Glutamatergic neuron (in vitro differentiated cells): ENCODE results near the gene DDHD1. TPM values are rescaled to one million over a fixed set of nuclear protein-coding genes. Genes with fewer than 3 reads are reported as not detected.

Experiments used
- DNase-seq: peaks from one replicate; pipeline ENCODE4 v3.0.0; 2022
- H3K27ac Mint-ChIP-seq: one replicate; pipeline ENCODE4 v1.8.0; 2020; ENCODE audit warnings: mild to moderate bottlenecking, mixed read lengths, inconsistent platforms; ENCODE audit not compliant: unreplicated experiment
- H3K27me3 Mint-ChIP-seq: one replicate; pipeline ENCODE4 v1.8.0; 2020; ENCODE audit warnings: mild to moderate bottlenecking, moderate library complexity, mixed read lengths, inconsistent platforms; ENCODE audit not compliant: unreplicated experiment
- H3K36me3 Mint-ChIP-seq: one replicate; pipeline ENCODE4 v1.8.0; 2020; ENCODE audit warnings: mild to moderate bottlenecking, mixed read lengths, inconsistent platforms; ENCODE audit not compliant: unreplicated experiment
- H3K4me1 Mint-ChIP-seq: one replicate; pipeline ENCODE4 v1.8.0; 2020; ENCODE audit warnings: mild to moderate bottlenecking, low read depth, mixed read lengths, inconsistent platforms; ENCODE audit not compliant: unreplicated experiment
- H3K4me3 Mint-ChIP-seq: one replicate; pipeline ENCODE4 v1.8.0; 2020; ENCODE audit warnings: mild to moderate bottlenecking, mixed read lengths, inconsistent platforms; ENCODE audit not compliant: unreplicated experiment
- H3K9me3 Mint-ChIP-seq: one replicate; pipeline ENCODE4 v1.8.0; 2020; ENCODE audit warnings: mild to moderate bottlenecking, moderate library complexity, mixed read lengths, inconsistent platforms; ENCODE audit not compliant: unreplicated experiment
- total RNA-seq: library from RNA; stranded (reverse); fragmentation: NEBNext Ultra II Directional; extraction: Animal tissue kit (Norgen Biotek cat#: 25700); gene quantifications from one replicate; pipeline ENCODE4 v1.2.1, GENCODE V29; 2021; ENCODE audit not compliant: unreplicated experiment
- TF ChIP-seq, protein P1 (sequence below): fragments of 200-600 bp; sonication (generic); IDR thresholded peaks from one replicate; pipeline ENCODE4 v1.5.0; 2021; ENCODE audit not compliant: partially characterized antibody, unreplicated experiment

Gene DDHD1
- total RNA-seq, 1 donor from 2014 or later: 38.1 TPM

GRCh38 chr14:53020193-53020932 lies 132.8 kb downstream of the DDHD1 start:
- Mint-ChIP-seq H3K27me3 (no peaks in the 10 kb centered on the region), H3K36me3 (no peaks in the 10 kb centered on the region), H3K9me3 (peaks cover 3% of the 10 kb centered on the region), H3K27ac (no peak overlapping the region), H3K4me1 (no peaks in the 10 kb centered on the region), H3K4me3 (no peak overlapping the region)
- DNase-seq: no peak
- TF ChIP-seq, protein P1, sequence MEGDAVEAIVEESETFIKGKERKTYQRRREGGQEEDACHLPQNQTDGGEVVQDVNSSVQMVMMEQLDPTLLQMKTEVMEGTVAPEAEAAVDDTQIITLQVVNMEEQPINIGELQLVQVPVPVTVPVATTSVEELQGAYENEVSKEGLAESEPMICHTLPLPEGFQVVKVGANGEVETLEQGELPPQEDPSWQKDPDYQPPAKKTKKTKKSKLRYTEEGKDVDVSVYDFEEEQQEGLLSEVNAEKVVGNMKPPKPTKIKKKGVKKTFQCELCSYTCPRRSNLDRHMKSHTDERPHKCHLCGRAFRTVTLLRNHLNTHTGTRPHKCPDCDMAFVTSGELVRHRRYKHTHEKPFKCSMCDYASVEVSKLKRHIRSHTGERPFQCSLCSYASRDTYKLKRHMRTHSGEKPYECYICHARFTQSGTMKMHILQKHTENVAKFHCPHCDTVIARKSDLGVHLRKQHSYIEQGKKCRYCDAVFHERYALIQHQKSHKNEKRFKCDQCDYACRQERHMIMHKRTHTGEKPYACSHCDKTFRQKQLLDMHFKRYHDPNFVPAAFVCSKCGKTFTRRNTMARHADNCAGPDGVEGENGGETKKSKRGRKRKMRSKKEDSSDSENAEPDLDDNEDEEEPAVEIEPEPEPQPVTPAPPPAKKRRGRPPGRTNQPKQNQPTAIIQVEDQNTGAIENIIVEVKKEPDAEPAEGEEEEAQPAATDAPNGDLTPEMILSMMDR: no peak

- TF ChIP-seq, protein P1: no peak
- no peaks in the 10 kb centered on the region for H3K27me3 Mint-ChIP-seq
- H3K4me3 Mint-ChIP-seq: no peak overlapping the region
- no peak overlapping the region for H3K27ac Mint-ChIP-seq
- no peaks in the 10 kb centered on the region for H3K36me3 Mint-ChIP-seq
- peaks cover 3% of the 10 kb centered on the region for H3K9me3 Mint-ChIP-seq
- H3K4me1 Mint-ChIP-seq: no peaks in the 10 kb centered on the region
- DNase-seq: no peak
Measured at GRCh38 chr14:53019406-53019805, 133.7 kb downstream of the DDHD1 start.

DNA sequence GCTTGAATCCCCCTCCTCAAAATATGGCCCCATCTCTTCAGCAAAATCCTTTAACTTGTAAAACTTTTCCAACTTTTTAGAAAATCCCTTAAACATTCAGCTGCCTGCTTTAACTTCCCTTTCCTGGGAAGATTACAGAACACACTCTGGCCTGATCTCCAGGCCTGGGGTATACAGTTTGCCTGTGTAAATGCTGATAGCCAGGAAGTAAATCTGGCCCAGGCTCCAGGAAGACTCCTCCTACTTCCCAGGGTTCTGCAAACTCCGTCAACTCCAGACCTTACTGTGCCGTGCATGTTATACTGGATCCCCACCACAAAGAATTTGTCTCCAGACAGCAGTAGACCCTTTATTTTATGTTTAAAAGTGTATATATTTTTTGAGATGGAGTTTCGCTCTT lies 135.3 kb downstream of the DDHD1 start:
- TF ChIP-seq, protein P1: no peak
- Mint-ChIP-seq H3K36me3 (no peaks in the 10 kb centered on the region), H3K27ac (no peak overlapping the region), H3K9me3 (peaks cover 1% of the 10 kb centered on the region), H3K4me3 (no peak overlapping the region), H3K27me3 (no peaks in the 10 kb centered on the region), H3K4me1 (no peaks in the 10 kb centered on the region)
- DNase-seq: no peak

- no peak overlapping the region for H3K27ac Mint-ChIP-seq
- H3K4me1 Mint-ChIP-seq: no peaks in the 10 kb centered on the region
- no peak overlapping the region for H3K4me3 Mint-ChIP-seq
- H3K27me3 Mint-ChIP-seq: no peaks in the 10 kb centered on the region
- no peak for DNase-seq
- H3K36me3 Mint-ChIP-seq: no peaks in the 10 kb centered on the region
- peaks cover 1% of the 10 kb centered on the region for H3K9me3 Mint-ChIP-seq
- TF ChIP-seq, protein P1: no peak
Measured at GRCh38 chr14:53016919-53017318, 136.2 kb downstream of the DDHD1 start.

DNA sequence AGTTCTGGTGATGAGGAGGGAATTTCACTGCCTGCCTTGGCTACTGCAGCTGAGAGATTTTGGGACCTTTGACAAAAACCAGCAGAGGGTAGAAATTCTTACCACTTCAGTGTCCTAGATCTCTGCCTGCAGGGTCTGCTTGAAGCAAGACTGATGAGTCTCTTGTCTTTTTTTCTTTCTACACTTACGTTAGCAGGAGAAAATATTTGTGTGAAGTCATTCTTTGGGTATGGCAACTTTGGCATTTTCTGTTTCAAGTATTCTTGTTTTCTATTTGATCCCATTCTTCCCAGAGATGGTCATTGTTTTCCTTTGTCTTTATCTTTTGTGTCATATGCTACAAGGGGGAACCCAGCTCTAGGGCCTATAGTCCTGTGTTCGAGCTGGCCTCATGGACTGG lies 136.6 kb downstream of the DDHD1 start:
- H3K27me3 Mint-ChIP-seq: no peaks in the 10 kb centered on the region
- TF ChIP-seq, protein P1: no peak
- DNase-seq: no peak

More for the DNA sequence above, 136.6 kb downstream of the DDHD1 start:
- no peaks in the 10 kb centered on the region for H3K4me1 Mint-ChIP-seq
- no peak overlapping the region for H3K27ac Mint-ChIP-seq
- H3K36me3 Mint-ChIP-seq: no peaks in the 10 kb centered on the region
- H3K4me3 Mint-ChIP-seq: no peak overlapping the region
- peaks cover 1% of the 10 kb centered on the region for H3K9me3 Mint-ChIP-seq
